OCI-LY7 (cell line): Measurements from ENCODE around the gene KLC3.

Experiments used
- CTCF ChIP-seq: fragments of 200-600 bp; sonication (generic); conservative IDR thresholded peaks from 2 replicates; pipeline ENCODE4 v1.5.1; 2014; ENCODE audit warnings: mild to moderate bottlenecking, antibody characterized with exemption, low read length, moderate library complexity, mixed read lengths
- EZH2phosphoT487 ChIP-seq: fragments of 200-600 bp; sonication (generic); IDR thresholded peaks from 2 replicates; pipeline ENCODE4 v1.6.1; 2018; ENCODE audit warnings: low read depth, borderline replicate concordance, mild to moderate bottlenecking, mixed run types, antibody characterized with exemption, low read length, moderate library complexity, mixed read lengths

- TF ChIP-seq CTCF (no peak), EZH2phosphoT487 (no peak)
Measured at GRCh38 chr19:45355402-45355801, 14.9 kb downstream of the KLC3 start.
